Neural progenitor cell (in vitro differentiated cells): ENCODE data around the gene HSDL2.

Source experiments
- EZH2 ChIP-seq: fragments of 200-600 bp; sonication (generic); IDR thresholded peaks from 2 replicates; pipeline ENCODE4 v1.6.1; 2017; ENCODE audit warnings: antibody characterized with exemption, mild to moderate bottlenecking, moderate library complexity
- EZH2phosphoT487 ChIP-seq: fragments of 200-600 bp; sonication (generic); IDR thresholded peaks from 2 replicates; pipeline ENCODE4 v1.6.1; 2017; ENCODE audit warnings: antibody characterized with exemption
- TF ChIP-seq, protein P1 (sequence below): fragments of 200-600 bp; sonication (generic); IDR thresholded peaks from 2 replicates; pipeline ENCODE4 v1.5.1; 2017; ENCODE audit warnings: antibody characterized with exemption, mild to moderate bottlenecking

GRCh38 chr9:112380102-112380824, at the start of gene HSDL2:
- TF ChIP-seq, protein P1, sequence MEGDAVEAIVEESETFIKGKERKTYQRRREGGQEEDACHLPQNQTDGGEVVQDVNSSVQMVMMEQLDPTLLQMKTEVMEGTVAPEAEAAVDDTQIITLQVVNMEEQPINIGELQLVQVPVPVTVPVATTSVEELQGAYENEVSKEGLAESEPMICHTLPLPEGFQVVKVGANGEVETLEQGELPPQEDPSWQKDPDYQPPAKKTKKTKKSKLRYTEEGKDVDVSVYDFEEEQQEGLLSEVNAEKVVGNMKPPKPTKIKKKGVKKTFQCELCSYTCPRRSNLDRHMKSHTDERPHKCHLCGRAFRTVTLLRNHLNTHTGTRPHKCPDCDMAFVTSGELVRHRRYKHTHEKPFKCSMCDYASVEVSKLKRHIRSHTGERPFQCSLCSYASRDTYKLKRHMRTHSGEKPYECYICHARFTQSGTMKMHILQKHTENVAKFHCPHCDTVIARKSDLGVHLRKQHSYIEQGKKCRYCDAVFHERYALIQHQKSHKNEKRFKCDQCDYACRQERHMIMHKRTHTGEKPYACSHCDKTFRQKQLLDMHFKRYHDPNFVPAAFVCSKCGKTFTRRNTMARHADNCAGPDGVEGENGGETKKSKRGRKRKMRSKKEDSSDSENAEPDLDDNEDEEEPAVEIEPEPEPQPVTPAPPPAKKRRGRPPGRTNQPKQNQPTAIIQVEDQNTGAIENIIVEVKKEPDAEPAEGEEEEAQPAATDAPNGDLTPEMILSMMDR = no peak
- TF ChIP-seq EZH2 (no peak), EZH2phosphoT487 (no peak)
